ENCODE results near the gene HERC4.

GRCh38 chr10:67883710-67884312 lies 191.3 kb downstream of the HERC4 start:
- no peak for TF ChIP-seq POLR2A (IDR thresholded peaks at IDR 0.05)
- TF ChIP-seq CTCF (IDR thresholded peaks at IDR 0.05) = no peak
